ENCODE measurements around the gene CHST9.

DNA sequence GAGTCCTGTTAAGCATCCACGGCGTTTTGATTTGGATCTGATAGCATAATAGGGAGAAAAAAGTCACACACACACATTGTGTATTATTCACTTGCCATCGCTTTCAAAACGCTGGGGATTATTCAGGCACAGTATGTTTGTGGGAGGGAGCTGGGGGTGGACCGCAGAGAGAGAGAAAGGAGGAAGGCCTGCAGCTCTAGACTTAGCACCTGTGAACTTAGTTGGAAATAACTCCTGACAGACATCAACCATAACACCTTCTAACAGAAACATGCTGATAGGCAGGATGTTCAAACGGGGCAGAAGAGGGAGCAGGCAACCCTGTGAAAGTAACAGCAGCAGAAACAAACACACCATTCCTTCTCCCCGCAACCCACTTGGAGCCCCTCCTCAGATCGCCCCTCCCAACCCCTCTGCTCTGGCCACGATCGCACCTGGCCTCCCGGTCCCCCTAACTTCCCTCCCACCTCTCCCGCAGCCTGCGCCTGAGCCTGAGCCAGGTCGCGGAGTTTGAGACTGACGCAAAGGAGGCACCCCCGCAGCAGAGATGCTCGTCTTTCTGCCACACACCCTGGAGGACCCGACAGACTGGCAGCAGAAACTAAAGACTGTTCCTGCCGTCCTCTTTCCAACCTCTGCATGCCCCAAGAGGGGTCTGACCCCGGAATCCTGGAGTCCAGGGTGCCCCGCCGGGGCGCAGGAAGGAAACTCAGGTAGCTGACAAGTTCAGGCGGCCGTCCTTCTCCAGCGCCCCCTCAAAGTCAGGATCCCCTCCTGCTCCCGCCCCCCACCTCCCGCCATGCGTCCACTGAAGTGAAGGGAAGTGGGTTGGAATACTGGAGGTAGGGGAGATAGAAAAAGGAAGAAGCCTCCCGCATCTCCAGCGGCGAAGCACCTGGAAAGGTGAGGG lies 738 bp downstream of the CHST9 start:
- TF ChIP-seq, protein P1, sequence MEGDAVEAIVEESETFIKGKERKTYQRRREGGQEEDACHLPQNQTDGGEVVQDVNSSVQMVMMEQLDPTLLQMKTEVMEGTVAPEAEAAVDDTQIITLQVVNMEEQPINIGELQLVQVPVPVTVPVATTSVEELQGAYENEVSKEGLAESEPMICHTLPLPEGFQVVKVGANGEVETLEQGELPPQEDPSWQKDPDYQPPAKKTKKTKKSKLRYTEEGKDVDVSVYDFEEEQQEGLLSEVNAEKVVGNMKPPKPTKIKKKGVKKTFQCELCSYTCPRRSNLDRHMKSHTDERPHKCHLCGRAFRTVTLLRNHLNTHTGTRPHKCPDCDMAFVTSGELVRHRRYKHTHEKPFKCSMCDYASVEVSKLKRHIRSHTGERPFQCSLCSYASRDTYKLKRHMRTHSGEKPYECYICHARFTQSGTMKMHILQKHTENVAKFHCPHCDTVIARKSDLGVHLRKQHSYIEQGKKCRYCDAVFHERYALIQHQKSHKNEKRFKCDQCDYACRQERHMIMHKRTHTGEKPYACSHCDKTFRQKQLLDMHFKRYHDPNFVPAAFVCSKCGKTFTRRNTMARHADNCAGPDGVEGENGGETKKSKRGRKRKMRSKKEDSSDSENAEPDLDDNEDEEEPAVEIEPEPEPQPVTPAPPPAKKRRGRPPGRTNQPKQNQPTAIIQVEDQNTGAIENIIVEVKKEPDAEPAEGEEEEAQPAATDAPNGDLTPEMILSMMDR (IDR thresholded peaks at IDR 0.05; ENCODE audit: low read length): no peak
- no peak for TF ChIP-seq EZH2 (IDR thresholded peaks at IDR 0.05; ENCODE audit: borderline replicate concordance, low read length)

All from OCI-LY1 (cell line).